Epithelial cell of esophagus (primary cell): ENCODE measurements around the gene KRTAP5-1.
"Not testable (repeated sequence)": the region's sequence is repeated elsewhere in the genome, so short reads cannot be mapped to it uniquely, and the experiment has no call there.

Source experiments
- DNase-seq: peaks from one replicate; pipeline ENCODE4 v3.0.0; 2010; ENCODE audit warnings: low read depth
- H3K4me3 ChIP-seq: 2 replicates; pipeline ENCODE4 v1.5.1; 2011; ENCODE audit warnings: mild to moderate bottlenecking, low read length, control low read depth
- CTCF ChIP-seq: IDR thresholded peaks from 2 replicates; pipeline ENCODE4 v1.5.1; 2011; ENCODE audit warnings: low read depth, mild to moderate bottlenecking, low read length, control low read depth, inconsistent platforms; ENCODE audit not compliant: insufficient read depth; ENCODE audit errors: missing control alignments

Gene KRTAP5-1

GRCh38 chr11:1608363-1608762 is 23.3 kb upstream of the KRTAP5-1 start, which contains the start of gene KRTAP5-3:
TSS of gene KRTAP5-3 (minus strand) at chr11:1608463. CDS start at chr11:1608385, 78 bp downstream.
- no peak within 1 kb of the TSS for H3K4me3 ChIP-seq
- no peak for TF ChIP-seq CTCF
- no peak for DNase-seq

- not testable (repeated sequence) for H3K4me3 ChIP-seq, DNase-seq
These were observed 22.8 kb upstream of the KRTAP5-1 start for GRCh38 chr11:1607901-1608300.

- H3K4me3 ChIP-seq, DNase-seq: not testable (repeated sequence)
These were observed 22.2 kb upstream of the KRTAP5-1 start for GRCh38 chr11:1607156-1607845.

GRCh38 chr11:1605923-1606322 is 20.8 kb upstream of the KRTAP5-1 start:
- not testable (repeated sequence) for H3K4me3 ChIP-seq, DNase-seq

GRCh38 chr11:1604711-1605110 is 19.6 kb upstream of the KRTAP5-1 start:
- TF ChIP-seq CTCF: no peak
- H3K4me3 ChIP-seq: no peak overlapping the region
- DNase-seq: no peak

GRCh38 chr11:1604181-1604580 is 19.1 kb upstream of the KRTAP5-1 start:
- DNase-seq: no peak
- no peak for TF ChIP-seq CTCF
- H3K4me3 ChIP-seq: no peak overlapping the region

GRCh38 chr11:1603629-1604028 is 18.5 kb upstream of the KRTAP5-1 start:
- no peak overlapping the region for H3K4me3 ChIP-seq
- TF ChIP-seq CTCF: no peak
- no peak for DNase-seq

GRCh38 chr11:1601663-1602062 is 16.6 kb upstream of the KRTAP5-1 start:
- H3K4me3 ChIP-seq, DNase-seq: not testable (repeated sequence)

- no peak for DNase-seq
- no peak for TF ChIP-seq CTCF
- H3K4me3 ChIP-seq: no peak overlapping the region
These were observed 15.5 kb upstream of the KRTAP5-1 start for GRCh38 chr11:1600626-1601025.
